Esophagus (tissue), 2 donors: ENCODE measurements around the gene MTHFSD. TPM values are rescaled to one million over a fixed set of nuclear protein-coding genes. Genes with fewer than 3 reads are reported as not detected.

ENCODE experiments used
- H3K27ac ChIP-seq, 2 donors: one replicate each; pipeline ENCODE4 v1.5.1; 2013; ENCODE audit warnings: low read depth in 2 of 2, mild to moderate bottlenecking in 2 of 2, inconsistent platforms in 1 of 2, low read length in 1 of 2, moderate library complexity in 1 of 2
- H3K27me3 ChIP-seq, 2 donors: one replicate each; pipeline ENCODE4 v1.6.1; 2013; ENCODE audit warnings: low read length in 2 of 2, control low read depth in 1 of 2, mild to moderate bottlenecking in 1 of 2; ENCODE audit not compliant: insufficient read depth in 2 of 2, control insufficient read depth in 1 of 2
- H3K36me3 ChIP-seq, 2 donors: one replicate each; pipeline ENCODE4 v1.6.1; 2013; ENCODE audit warnings: low read length in 1 of 2; ENCODE audit not compliant: control insufficient read depth in 2 of 2, insufficient read depth in 2 of 2
- H3K4me1 ChIP-seq, 2 donors: one replicate each; pipeline ENCODE4 v1.6.1; 2013; ENCODE audit warnings: low read length in 1 of 2; ENCODE audit not compliant: control insufficient read depth in 2 of 2, insufficient read depth in 2 of 2
- H3K4me3 ChIP-seq, 2 donors: one replicate each; pipeline ENCODE4 v1.5.1; 2013; ENCODE audit warnings: low read length in 2 of 2, mild to moderate bottlenecking in 2 of 2, low read depth in 1 of 2, moderate library complexity in 1 of 2
- H3K9me3 ChIP-seq, 2 donors: one replicate each; pipeline ENCODE4 v1.6.1; 2013; ENCODE audit warnings: mild to moderate bottlenecking in 2 of 2, low read depth in 1 of 2, low read length in 1 of 2, moderate library complexity in 1 of 2; ENCODE audit not compliant: control insufficient read depth in 2 of 2, insufficient read depth in 1 of 2
- WGBS, 2 donors: extraction: QIAGEN DNeasy Blood & Tissue Kit; methylation state at CpG; one replicate each; pipeline ENCODE4 v1.1.7; 2013; 5-methylcytosine and 5-hydroxymethylcytosine counted together
- polyA plus RNA-seq, 2 donors: library from polyadenylated mRNA; stranded (reverse); fragments of 200-250 nt; gene quantifications; one replicate each; pipeline ENCODE4 v1.2.3, GENCODE V29; 2013
- donor health status: healthy with polysubstance abuse.
- donor health status: Bipolar disorder and iron deficiency.

MTHFSD gene
- polyA plus RNA-seq, 2 donors: 9.7 to 14.1 TPM

GRCh38 chr16:86498671-86499439 is 56.2 kb downstream of the MTHFSD start:
- 6 to 7% methylated on average over 60 to 61 of the region's 61 CpGs for WGBS, 2 donors
- no peaks in the 10 kb centered on the region for H3K36me3 ChIP-seq
- H3K27ac ChIP-seq: peak overlapping the region; percentile 80 to 87
- H3K27me3 ChIP-seq: peaks cover 2 to 15% of the 10 kb centered on the region in 2 donors
- no peaks in the 10 kb centered on the region for H3K9me3 ChIP-seq
- peaks cover 0 to 2% of the 10 kb centered on the region in 2 donors for H3K4me1 ChIP-seq
- peak overlapping the region; percentile 4 to 26 for H3K4me3 ChIP-seq

DNA sequence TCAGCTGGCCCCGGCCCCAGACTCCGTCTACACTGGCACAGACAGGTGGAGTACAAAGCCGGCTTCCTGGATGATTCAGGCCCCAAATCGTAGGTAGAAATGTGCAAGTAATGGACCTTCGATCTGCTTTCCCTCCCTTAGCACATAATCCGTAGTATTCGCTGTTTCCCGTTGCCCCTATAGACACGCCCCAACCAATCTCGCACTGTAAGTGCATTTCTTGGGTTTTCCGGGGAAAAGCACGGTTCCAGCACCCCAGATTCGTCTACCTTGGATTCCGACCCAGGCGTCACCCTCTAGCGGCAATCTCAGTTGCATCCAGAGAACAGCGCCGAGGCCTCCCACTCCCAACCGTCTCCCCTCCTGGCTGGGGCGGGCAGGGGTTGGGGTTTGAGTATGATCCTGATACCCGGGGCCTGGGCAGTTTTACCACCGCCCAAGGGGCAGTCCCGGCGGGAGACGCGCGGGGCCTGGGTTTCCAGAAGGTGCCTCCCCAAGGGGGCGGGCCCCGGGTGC is 56.8 kb downstream of the MTHFSD start:
- no peaks in the 10 kb centered on the region for H3K36me3 ChIP-seq
- peaks cover 0 to 2% of the 10 kb centered on the region in 2 donors for H3K4me1 ChIP-seq
- H3K9me3 ChIP-seq: no peaks in the 10 kb centered on the region
- H3K27ac ChIP-seq: peak overlapping the region; percentile 80 to 87
- WGBS, 2 donors: 4 to 7% methylated on average over 29 of the region's 29 CpGs
- peaks cover 2 to 14% of the 10 kb centered on the region in 2 donors for H3K27me3 ChIP-seq
- peak overlapping the region in 1 of 2 donors; percentile 26 for H3K4me3 ChIP-seq

DNA sequence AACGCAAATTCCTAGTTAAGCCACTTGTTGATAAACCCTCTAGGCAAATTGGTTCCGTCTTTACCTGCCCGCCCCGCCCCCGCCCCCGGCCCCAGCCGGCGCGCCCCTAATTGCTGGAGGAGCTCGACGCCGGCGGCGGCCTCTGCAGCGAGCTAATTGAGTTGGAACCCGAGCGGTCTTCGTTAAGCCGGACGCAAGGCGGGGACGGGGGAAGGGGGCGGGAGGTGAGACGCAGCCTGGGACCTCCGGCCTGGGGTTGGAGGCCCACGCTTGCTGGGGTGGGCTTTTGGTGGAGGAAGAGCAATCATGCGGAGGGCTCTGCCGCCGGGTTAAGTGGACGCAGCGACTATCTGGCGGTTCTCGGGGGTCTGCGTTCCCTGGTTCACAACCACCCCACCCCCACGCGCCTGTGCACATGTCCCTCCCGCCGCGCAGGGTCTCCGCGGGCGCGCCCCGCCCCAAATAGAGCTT is 57.4 kb downstream of the MTHFSD start:
- Histone ChIP-seq H3K27ac (peak overlapping the region; percentile 80 to 87), H3K4me1 (peaks cover 0 to 2% of the 10 kb centered on the region in 2 donors), H3K4me3 (peak overlapping the region in 1 of 2 donors; percentile 26)

GRCh38 chr16:86496929-86497461 is 58.0 kb downstream of the MTHFSD start:
- Histone ChIP-seq H3K9me3 (no peaks in the 10 kb centered on the region), H3K27me3 (peaks cover 2 to 14% of the 10 kb centered on the region in 2 donors), H3K36me3 (no peaks in the 10 kb centered on the region), H3K27ac (peak overlapping the region; percentile 80 to 87), H3K4me1 (peaks cover 0 to 2% of the 10 kb centered on the region in 2 donors), H3K4me3 (peak overlapping the region; percentile 19 to 26)
- 7 to 8% methylated on average over 43 to 45 of the region's 45 CpGs for WGBS, 2 donors

More for the DNA sequence above, 57.4 kb downstream of the MTHFSD start:
- H3K9me3 ChIP-seq: no peaks in the 10 kb centered on the region
- no peaks in the 10 kb centered on the region for H3K36me3 ChIP-seq
- WGBS, 2 donors: 6% methylated on average over 43 to 44 of the region's 44 CpGs
- H3K27me3 ChIP-seq: peaks cover 2 to 14% of the 10 kb centered on the region in 2 donors

DNA sequence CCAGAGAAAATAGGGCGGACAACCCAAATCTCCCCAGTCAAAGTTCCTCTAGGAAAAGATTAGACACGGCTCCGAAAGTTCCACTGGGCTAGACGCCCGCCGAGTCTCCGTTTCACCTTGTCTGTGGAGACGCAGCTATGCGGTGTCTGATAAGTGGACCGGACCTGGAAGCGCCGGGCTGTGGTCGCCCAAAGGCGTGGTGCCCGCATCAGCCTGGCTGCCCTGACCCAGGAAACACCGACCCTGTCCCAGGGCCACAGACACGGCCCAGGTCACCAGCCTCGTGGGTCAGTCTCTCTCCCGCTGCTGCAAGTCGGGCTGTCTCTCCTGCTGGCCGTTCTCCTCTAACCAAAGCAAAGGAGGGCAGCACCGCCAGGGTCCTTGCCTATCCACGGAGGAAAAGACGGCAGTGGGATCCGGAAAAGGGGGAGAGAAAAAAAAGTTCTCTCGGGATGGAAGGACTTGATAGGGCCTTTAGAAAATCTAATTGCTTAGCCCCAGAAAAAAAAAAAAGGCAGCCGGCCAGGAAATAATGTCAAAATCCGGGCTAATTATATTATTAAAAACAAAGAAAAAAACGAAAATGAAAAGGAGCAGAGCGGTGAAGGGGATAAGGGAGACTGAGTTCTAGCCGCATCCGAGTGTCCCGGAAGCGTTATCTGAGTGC is 58.6 kb downstream of the MTHFSD start:
- H3K9me3 ChIP-seq: no peaks in the 10 kb centered on the region
- no peaks in the 10 kb centered on the region for H3K36me3 ChIP-seq
- peaks cover 0 to 2% of the 10 kb centered on the region in 2 donors for H3K4me1 ChIP-seq
- peaks cover 2 to 14% of the 10 kb centered on the region in 2 donors for H3K27me3 ChIP-seq
- WGBS, 2 donors: 13 to 20% methylated on average over 34 of the region's 34 CpGs
- peak overlapping the region in 1 of 2 donors; percentile 19 for H3K4me3 ChIP-seq
- peak overlapping the region; percentile 87 for H3K27ac ChIP-seq

DNA sequence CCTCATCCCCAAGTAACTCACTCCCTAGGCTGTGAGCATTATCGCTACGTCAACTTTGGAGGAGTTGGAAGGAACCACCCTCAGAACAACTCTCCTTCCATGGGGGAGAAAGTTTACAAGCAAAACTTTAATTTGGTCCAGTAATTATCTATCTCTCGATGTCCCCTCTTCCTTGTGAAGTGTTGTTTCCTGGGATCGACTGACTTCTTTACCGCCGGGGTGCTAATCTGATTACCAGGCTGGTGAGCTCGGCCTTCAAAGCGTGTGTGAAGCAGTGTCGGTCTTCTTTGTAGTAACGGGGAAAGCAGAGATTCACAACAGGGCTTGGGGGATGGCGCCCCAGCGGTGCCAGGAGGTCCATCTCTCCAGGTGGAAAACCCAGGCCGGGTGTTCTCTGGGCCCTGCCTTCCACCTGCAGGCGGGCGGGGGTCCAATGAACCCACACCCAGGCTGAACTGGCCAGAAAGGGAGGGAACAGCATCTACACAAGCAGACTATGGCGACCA is 59.2 kb downstream of the MTHFSD start:
- peaks cover 0 to 2% of the 10 kb centered on the region in 2 donors for H3K4me1 ChIP-seq
- H3K9me3 ChIP-seq: no peaks in the 10 kb centered on the region
- 19 to 29% methylated on average over 16 of the region's 16 CpGs for WGBS, 2 donors
- no peaks in the 10 kb centered on the region for H3K36me3 ChIP-seq
- H3K27ac ChIP-seq: peak overlapping the region; percentile 87
- H3K4me3 ChIP-seq: no peak overlapping the region
- H3K27me3 ChIP-seq: peaks cover 2 to 14% of the 10 kb centered on the region in 2 donors

- Histone ChIP-seq H3K9me3 (no peaks in the 10 kb centered on the region), H3K27ac (peak overlapping the region; percentile 87), H3K4me1 (peaks cover 0 to 2% of the 10 kb centered on the region in 2 donors), H3K36me3 (no peaks in the 10 kb centered on the region), H3K27me3 (peaks cover 2 to 14% of the 10 kb centered on the region in 2 donors), H3K4me3 (no peak overlapping the region)
- 15 to 27% methylated on average over 10 of the region's 10 CpGs for WGBS, 2 donors
These were observed 59.7 kb downstream of the MTHFSD start for GRCh38 chr16:86495357-86495701.

- H3K36me3 ChIP-seq: no peaks in the 10 kb centered on the region
- 17 to 23% methylated on average over 46 to 54 of the region's 54 CpGs for WGBS, 2 donors
- H3K9me3 ChIP-seq: no peaks in the 10 kb centered on the region
- no peak overlapping the region for H3K4me3 ChIP-seq
- H3K4me1 ChIP-seq: peaks cover 0 to 2% of the 10 kb centered on the region in 2 donors
- H3K27me3 ChIP-seq: peaks cover 2 to 12% of the 10 kb centered on the region in 2 donors
- peak overlapping the region; percentile 87 for H3K27ac ChIP-seq
These were observed 60.3 kb downstream of the MTHFSD start for GRCh38 chr16:86494565-86495356.
